AG10803 (cell line): ENCODE measurements around the gene MCF2.
A peak's percentile ranks its signal among the peaks of the same experiment; 100 is the strongest.
"Not testable (repeated sequence)": the region's sequence is repeated elsewhere in the genome, so short reads cannot be mapped to it uniquely, and the experiment has no call there.

Experiments
- DNase-seq: peaks from one replicate; pipeline ENCODE4 v3.0.0; 2010; ENCODE audit warnings: low read depth
- H3K4me3 ChIP-seq: 2 replicates; pipeline ENCODE4 v1.5.1; 2011; ENCODE audit warnings: mild to moderate bottlenecking, low read length, control low read depth
- TF ChIP-seq, protein P1 (sequence below): conservative IDR thresholded peaks from 2 replicates; pipeline ENCODE4 v1.5.1; 2011; ENCODE audit warnings: mild to moderate bottlenecking, low read length, control low read depth, inconsistent platforms

MCF2 gene

DNA sequence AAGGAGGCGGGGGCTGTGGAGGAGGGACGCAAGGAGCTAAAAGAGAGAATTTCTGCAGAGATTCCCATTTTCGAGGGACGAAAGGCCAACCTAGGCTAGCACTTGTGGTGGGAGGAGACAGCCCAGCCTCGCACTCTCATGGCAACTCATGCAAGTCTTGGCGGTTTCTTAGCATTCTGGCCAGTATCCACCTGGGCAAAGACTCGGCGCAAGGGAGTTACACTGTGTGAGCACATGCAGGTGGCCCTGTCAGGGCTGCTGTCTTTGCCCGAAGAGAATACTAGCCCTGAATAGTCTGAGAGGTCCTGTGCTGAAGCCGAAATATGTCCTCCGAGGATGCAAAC, 15.5 kb downstream of the MCF2 start:
- TF ChIP-seq, protein P1, sequence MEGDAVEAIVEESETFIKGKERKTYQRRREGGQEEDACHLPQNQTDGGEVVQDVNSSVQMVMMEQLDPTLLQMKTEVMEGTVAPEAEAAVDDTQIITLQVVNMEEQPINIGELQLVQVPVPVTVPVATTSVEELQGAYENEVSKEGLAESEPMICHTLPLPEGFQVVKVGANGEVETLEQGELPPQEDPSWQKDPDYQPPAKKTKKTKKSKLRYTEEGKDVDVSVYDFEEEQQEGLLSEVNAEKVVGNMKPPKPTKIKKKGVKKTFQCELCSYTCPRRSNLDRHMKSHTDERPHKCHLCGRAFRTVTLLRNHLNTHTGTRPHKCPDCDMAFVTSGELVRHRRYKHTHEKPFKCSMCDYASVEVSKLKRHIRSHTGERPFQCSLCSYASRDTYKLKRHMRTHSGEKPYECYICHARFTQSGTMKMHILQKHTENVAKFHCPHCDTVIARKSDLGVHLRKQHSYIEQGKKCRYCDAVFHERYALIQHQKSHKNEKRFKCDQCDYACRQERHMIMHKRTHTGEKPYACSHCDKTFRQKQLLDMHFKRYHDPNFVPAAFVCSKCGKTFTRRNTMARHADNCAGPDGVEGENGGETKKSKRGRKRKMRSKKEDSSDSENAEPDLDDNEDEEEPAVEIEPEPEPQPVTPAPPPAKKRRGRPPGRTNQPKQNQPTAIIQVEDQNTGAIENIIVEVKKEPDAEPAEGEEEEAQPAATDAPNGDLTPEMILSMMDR, result no peak
- H3K4me3 ChIP-seq, result peak overlapping the region; percentile 48
- DNase-seq, result peak; percentile 1

DNA sequence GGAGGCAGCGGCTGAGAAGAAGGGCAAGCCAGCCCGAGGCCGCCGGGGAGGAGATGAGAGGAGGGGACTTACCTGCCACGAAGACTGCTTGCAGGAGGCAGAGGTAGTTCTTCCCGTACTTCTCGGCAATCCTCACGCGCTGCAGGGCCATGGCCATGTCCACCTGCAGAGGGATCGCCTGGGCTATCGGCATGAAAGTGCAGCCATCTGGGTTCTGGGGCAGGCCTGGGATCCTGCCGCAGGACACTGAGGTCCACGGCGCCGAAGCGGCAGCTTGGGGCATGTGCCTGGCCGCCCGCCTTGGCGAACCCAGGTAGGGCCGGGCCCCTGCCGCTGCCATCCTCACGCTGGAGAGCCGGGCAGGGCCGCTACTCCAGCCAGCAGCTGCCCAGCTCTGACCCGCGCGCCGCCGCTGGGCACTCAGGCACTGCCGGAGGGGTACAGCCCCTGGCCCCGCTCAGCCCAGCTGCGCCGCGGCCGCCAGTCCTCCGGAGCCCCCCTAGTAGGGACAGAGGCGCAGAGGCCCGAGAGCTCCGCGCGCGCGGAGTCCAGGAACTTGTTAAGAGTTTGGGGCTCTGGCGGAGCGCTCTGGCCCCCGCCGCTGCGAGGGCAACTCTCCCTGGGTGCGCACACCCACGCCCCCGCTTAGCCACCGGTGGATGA, 16.0 kb downstream of the MCF2 start:
- no peak for DNase-seq
- peak overlapping the region; percentile 48 for H3K4me3 ChIP-seq
- TF ChIP-seq, protein P1, result no peak

DNA sequence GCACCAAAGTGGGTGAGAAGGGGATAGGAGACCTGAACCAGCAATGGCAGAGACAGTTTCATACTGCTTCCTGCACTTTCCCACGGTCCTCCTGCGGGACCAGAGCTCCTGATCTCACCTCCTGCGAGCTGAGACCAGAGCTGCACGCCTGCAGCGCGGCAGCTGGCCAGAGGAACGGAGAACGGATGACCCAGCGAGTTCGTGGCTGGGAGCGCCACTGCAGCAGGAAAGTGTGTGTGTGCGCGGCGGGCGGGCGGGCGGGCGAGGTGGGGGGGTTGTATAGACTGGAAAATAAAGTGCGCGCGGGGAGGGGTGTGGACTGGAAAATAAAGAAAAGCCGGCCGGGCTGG, 16.5 kb downstream of the MCF2 start:
- TF ChIP-seq, protein P1, result no peak
- DNase-seq, result peak; percentile 3
- H3K4me3 ChIP-seq, result peak overlapping the region; percentile 45

DNA sequence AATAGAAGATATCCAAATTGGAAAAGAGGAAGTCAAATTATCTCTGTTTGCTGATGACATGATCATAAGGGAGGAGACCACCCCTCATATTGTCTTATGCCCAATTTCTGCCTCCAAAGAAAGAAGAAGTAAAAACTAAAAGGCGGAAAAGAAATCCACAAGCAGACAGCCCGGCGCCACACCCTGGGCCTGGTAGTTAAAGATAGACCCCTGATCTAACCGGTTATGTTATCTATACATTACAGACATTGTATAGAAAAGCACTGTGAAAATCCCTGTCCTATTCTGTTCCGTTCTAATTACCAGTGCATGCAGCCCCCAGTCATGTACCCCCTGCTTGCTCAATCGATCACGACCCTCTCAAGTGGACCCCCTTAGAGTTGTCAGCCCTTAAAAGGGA, 22.8 kb downstream of the MCF2 start:
- H3K4me3 ChIP-seq, DNase-seq: not testable (repeated sequence)

DNA sequence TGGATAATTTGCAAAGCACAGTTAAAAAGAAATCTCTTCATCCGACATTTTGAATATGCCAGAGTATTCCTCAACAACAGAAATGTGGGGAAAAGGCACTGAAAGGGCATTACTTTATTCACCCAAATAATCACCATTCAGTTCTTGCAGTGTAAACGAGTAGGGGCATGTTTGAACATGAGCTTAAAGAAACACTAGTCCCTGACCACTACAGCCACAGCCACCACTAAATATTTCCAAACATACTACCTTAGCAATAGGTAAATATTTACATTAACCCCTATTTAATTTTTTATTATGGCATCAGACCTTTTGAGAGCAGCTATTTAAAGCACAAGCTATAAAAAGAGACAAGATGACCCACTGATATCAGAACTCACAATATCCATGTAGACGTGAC, 27.6 kb downstream of the MCF2 start:
- TF ChIP-seq, protein P1, result no peak
- H3K4me3 ChIP-seq, result no peak overlapping the region
- DNase-seq, result no peak

DNA sequence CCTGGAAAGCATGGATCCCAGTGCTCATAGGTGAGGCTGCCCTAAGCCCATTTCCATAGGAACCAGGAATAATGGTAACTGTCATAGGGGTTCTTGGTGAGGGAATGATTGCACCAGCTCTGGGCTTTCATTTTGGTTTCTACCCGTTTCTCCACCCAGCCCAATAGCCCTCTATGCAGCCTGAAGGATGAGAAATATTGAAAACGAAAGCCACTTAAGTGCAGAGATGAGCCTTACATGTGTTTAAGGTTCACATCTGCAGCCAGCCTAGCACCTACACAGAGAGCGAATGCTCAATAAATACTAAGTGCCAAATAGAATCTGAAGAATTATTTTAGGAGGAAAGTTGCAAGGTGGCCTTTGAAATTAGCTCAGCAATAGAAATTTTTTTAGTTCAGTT, 60.4 kb downstream of the MCF2 start:
- TF ChIP-seq, protein P1, result no peak
- no peak overlapping the region for H3K4me3 ChIP-seq
- no peak for DNase-seq

DNA sequence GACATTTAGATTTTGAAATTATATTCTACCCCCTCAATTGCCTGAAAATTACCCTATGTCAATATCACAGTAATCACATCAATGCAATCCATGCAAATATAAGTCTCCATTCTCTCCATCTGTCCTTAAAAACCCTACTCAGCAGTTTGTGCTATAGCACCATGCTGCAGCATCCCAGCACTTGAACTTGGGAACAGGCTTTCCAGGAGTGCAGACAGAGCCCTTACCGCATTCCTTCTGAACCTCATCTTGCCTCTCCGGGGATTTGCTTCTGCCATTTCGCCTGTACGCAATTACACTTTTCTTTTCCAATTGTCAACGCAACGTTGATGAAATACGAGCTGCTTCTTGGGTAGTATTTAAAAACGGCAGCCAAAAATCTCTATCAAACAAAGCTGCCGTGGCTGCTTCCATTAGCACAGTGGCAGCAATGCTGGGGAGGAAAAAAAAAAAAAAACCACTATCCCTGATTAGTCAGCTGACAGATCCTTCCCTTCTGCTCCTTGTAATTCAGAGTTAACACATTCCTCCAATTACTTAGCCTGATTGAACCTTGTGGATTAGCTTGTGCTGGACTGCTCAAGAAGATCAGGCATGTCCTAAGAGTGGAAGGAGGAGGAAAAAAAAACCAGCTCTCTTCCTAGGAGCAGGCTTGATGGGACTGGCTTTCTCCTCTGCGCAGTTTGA, 65.6 kb downstream of the MCF2 start:
- DNase-seq, result peak; percentile 17
- TF ChIP-seq, protein P1, result no peak
- H3K4me3 ChIP-seq, result no peak overlapping the region

DNA sequence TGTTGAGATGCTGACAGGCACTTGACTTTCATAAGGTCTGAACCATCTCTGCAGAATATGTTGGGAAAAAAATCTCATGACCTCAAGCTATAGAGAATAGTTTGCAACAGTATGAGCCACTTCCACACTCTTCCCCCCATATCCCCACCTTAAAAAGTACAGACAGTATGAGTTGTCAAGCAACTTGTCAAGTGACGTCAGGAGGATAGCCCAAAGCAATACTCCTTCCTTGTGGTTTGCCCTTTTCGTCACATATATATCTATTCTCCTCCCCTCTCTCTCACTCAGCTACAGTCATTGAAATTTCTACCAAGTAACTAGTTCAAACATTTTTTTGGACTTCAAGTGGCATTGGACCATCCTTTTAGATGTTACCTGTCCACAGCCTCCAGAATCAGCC, 67.7 kb downstream of the MCF2 start:
- no peak overlapping the region for H3K4me3 ChIP-seq
- DNase-seq, result no peak
- TF ChIP-seq, protein P1, result no peak
